PC-9 (cell line): ENCODE results near the gene ETV4. TPM values are rescaled to one million over a fixed set of nuclear protein-coding genes. Genes with fewer than 3 reads are reported as not detected.

Experiments used
- BruUV-seq: library from RNA; stranded (reverse); fragments of 400-500 nt; replicated peaks from 2 replicates; lab custom pipeline; 2021; lab: Mats Ljungman, UMichigan
- CTCF ChIA-PET: fragments of 300-600 bp; sonication (Branson Sonifier 250); formaldehyde crosslinking; loops from one replicate; lab custom pipeline; 2022; ENCODE audit warnings: antibody characterized with exemption; lab: Charles Lee
- POLR2A ChIA-PET: fragments of 300-600 bp; sonication (Branson Sonifier 250); formaldehyde crosslinking; loops from one replicate; lab custom pipeline; 2022; ENCODE audit warnings: antibody characterized with exemption; ENCODE audit not compliant: unreplicated experiment; lab: Charles Lee
- DNase-seq, 2 experiments: peaks; one replicate each; pipeline versions ENCODE4 v3.0.0 to v3.0.0-alpha.2; 2015 to 2022; ENCODE audit warnings: mixed read lengths in 1 of 2
- H2AFZ ChIP-seq: fragments of 200-600 bp; sonication (generic); 2 replicates; pipeline ENCODE4 v1.8.1; 2017; ENCODE audit warnings: antibody characterized with exemption
- H3F3A ChIP-seq: fragments of 200-600 bp; sonication (generic); 2 replicates; pipeline ENCODE4 v1.8.1; 2017; ENCODE audit warnings: antibody characterized with exemption, mild to moderate bottlenecking, low read depth; ENCODE audit not compliant: insufficient read depth
- H3K27ac ChIP-seq: fragments of 200-600 bp; sonication (generic); 2 replicates; pipeline ENCODE4 v1.6.1; 2016; ENCODE audit warnings: mixed run types
- H3K27me3 ChIP-seq: fragments of 200-600 bp; sonication (generic); 2 replicates; pipeline ENCODE4 v1.6.1; 2016; ENCODE audit warnings: low read depth, mixed run types; ENCODE audit not compliant: insufficient read depth
- H3K36me3 ChIP-seq: fragments of 200-600 bp; sonication (generic); 2 replicates; pipeline ENCODE4 v1.6.1; 2016; ENCODE audit warnings: low read depth, mixed run types
- H3K4me1 ChIP-seq: fragments of 200-600 bp; sonication (generic); replicated peaks from 2 replicates; pipeline ENCODE4 v1.6.1; 2016; ENCODE audit warnings: mixed run types; ENCODE audit not compliant: insufficient read depth
- H3K4me2 ChIP-seq: fragments of 200-600 bp; sonication (generic); 2 replicates; pipeline ENCODE4 v1.6.1; 2017; ENCODE audit warnings: mixed run types
- H3K4me3 ChIP-seq: fragments of 200-600 bp; sonication (generic); 2 replicates; pipeline ENCODE4 v1.6.1; 2016; ENCODE audit warnings: mixed run types
- H3K79me2 ChIP-seq: fragments of 200-600 bp; sonication (generic); 2 replicates; pipeline ENCODE4 v1.6.1; 2017; ENCODE audit warnings: low read depth, mixed run types
- H3K9me2 ChIP-seq: fragments of 200-600 bp; sonication (generic); 2 replicates; pipeline ENCODE4 v1.8.1; 2017; ENCODE audit warnings: mild to moderate bottlenecking; ENCODE audit not compliant: insufficient read depth
- H3K9me3 ChIP-seq: fragments of 200-600 bp; sonication (generic); 2 replicates; pipeline ENCODE4 v1.8.1; 2016; ENCODE audit warnings: low read depth; ENCODE audit not compliant: insufficient read depth
- H4K20me1 ChIP-seq: fragments of 200-600 bp; sonication (generic); 2 replicates; pipeline ENCODE4 v1.8.1; 2017; ENCODE audit not compliant: insufficient read depth
- EZH2 ChIP-seq: fragments of 200-600 bp; sonication (generic); IDR thresholded peaks from 2 replicates; pipeline ENCODE4 v1.8.0; 2017; ENCODE audit warnings: antibody characterized with exemption, low read depth
- intact Hi-C: fragments of 100-400 bp; cut with micrococcal nuclease; formaldehyde crosslinking; loops from one replicate; pipeline ENCODE4 v1.10.0; 2022; ENCODE audit not compliant: unreplicated experiment
- total RNA-seq: library from RNA; stranded (reverse); gene quantifications from 2 replicates; pipeline ENCODE4 v1.2.3, GENCODE V29; 2021
- TF ChIP-seq, protein P1 (sequence below): fragments of 200-600 bp; sonication (generic); conservative IDR thresholded peaks from 2 replicates; pipeline ENCODE4 v1.6.1; 2017; ENCODE audit warnings: mixed run types, antibody characterized with exemption, mild to moderate bottlenecking, moderate library complexity

The ETV4 gene
- total RNA-seq, 1 experiment from 2014 or later: 84.2 TPM

DNA sequence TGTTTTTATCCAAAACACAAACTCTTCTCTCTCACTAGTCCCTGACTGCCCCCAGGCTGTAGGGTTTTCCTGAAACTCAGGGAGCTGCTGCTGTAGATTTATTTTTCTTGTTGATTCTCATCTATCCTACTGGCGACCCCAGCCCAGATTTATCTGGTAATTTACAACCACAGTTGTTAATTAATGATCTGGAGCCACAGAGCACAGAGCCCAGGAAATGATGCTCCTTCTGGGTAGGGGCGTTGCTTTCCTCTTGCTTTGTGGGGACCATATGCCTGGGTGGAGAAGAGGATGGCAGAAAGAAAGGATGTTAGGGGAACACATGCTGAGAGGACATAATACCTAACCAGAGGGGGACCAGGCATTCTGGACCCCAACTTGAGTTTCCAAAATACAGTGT lies 7.4 kb upstream of the ETV4 start:
- DNase-seq: no peak
- Histone ChIP-seq H3K4me3 (no peak overlapping the region), H3K9me2 (no peaks in the 10 kb centered on the region), H3K27ac (no peak overlapping the region), H3K4me2 (no peak overlapping the region), H4K20me1 (no peaks in the 10 kb centered on the region), H3K36me3 (no peaks in the 10 kb centered on the region), H2AFZ (no peak overlapping the region), H3K9me3 (no peaks in the 10 kb centered on the region), H3F3A (peaks cover 15% of the 10 kb centered on the region; the same call in 1 of the 2 replicates), H3K79me2 (no peaks in the 10 kb centered on the region), H3K27me3 (no peaks in the 10 kb centered on the region), H3K4me1 (peaks cover 25% of the 10 kb centered on the region)
- TF ChIP-seq, protein P1, sequence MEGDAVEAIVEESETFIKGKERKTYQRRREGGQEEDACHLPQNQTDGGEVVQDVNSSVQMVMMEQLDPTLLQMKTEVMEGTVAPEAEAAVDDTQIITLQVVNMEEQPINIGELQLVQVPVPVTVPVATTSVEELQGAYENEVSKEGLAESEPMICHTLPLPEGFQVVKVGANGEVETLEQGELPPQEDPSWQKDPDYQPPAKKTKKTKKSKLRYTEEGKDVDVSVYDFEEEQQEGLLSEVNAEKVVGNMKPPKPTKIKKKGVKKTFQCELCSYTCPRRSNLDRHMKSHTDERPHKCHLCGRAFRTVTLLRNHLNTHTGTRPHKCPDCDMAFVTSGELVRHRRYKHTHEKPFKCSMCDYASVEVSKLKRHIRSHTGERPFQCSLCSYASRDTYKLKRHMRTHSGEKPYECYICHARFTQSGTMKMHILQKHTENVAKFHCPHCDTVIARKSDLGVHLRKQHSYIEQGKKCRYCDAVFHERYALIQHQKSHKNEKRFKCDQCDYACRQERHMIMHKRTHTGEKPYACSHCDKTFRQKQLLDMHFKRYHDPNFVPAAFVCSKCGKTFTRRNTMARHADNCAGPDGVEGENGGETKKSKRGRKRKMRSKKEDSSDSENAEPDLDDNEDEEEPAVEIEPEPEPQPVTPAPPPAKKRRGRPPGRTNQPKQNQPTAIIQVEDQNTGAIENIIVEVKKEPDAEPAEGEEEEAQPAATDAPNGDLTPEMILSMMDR: no peak
- TF ChIP-seq EZH2: no peak
- intact Hi-C loops: no loop called here
- no TSS peak for BruUV-seq
- CTCF ChIA-PET: no interaction called here
- POLR2A ChIA-PET: no interaction called here

DNA sequence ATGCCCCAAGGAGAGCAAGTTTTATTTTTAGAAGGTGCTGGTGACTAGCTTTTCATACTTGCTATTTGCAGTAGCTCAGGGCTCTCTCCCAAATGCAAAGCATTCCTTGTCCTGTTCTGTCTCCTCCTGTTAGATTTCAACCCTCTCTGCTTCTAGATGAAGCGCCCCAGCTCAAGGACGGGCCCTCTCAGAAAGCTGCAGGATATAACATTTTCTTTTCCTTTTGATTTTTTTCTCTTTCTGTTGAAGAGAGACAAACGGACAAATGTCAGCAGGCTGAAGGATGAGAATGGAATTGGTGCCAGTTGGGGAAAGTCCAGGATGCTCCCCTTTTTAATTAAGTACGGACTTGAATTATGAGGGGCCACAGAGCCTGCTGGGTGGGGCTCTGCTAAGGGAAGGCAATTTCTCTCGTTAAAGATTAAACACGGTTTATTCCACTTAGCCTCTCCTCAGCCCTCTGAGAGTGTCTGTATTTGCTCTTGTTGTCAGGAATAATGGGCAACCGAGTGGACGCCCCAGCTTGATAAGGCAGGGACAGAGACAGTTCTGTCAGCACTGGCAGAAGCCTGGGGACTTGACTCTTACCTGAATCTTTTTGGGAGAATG lies 6.2 kb upstream of the ETV4 start:
- Histone ChIP-seq H2AFZ (no peak overlapping the region), H3F3A (peaks cover 17% of the 10 kb centered on the region; the same call in 1 of the 2 replicates), H3K36me3 (no peaks in the 10 kb centered on the region), H3K27me3 (no peaks in the 10 kb centered on the region), H3K9me2 (no peaks in the 10 kb centered on the region), H3K4me2 (no peak overlapping the region), H3K27ac (no peak overlapping the region), H4K20me1 (no peaks in the 10 kb centered on the region), H3K4me3 (no peak overlapping the region), H3K4me1 (peaks cover 25% of the 10 kb centered on the region), H3K79me2 (no peaks in the 10 kb centered on the region), H3K9me3 (no peaks in the 10 kb centered on the region)
- no TSS peak for BruUV-seq
- CTCF ChIA-PET: no interaction called here
- TF ChIP-seq EZH2: no peak
- TF ChIP-seq, protein P1: no peak
- no peak for DNase-seq
- POLR2A ChIA-PET: no interaction called here
- intact Hi-C loops: no loop called here

DNA sequence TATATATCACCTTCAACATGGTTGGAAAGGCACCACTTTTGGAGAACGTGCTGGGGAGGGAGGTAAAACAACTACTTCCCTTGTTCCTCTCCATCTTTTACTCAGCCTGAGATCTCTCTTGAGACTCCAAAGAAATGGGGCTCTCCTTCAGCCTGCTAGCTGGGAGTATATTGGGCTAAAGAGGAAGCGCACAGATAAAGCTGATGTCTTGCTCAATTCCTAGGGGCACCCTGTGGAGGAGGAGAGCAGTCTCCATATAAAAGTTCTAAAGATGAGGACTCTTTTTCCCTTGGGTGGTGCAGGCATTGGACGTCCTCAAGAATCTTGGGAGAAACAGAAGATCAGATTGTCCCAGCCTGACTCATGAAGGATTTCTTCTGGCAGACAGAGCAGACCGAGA lies 4.6 kb upstream of the ETV4 start:
- POLR2A ChIA-PET: no interaction called here

More for the DNA sequence above, 4.6 kb upstream of the ETV4 start:
- Histone ChIP-seq H3F3A (peaks cover 17% of the 10 kb centered on the region; the same call in 1 of the 2 replicates), H3K4me3 (no peak overlapping the region), H3K36me3 (no peaks in the 10 kb centered on the region), H3K4me1 (peaks cover 16% of the 10 kb centered on the region), H3K9me3 (no peaks in the 10 kb centered on the region), H3K27me3 (no peaks in the 10 kb centered on the region), H3K9me2 (no peaks in the 10 kb centered on the region), H4K20me1 (no peaks in the 10 kb centered on the region), H3K4me2 (no peak overlapping the region), H2AFZ (no peak overlapping the region), H3K79me2 (no peaks in the 10 kb centered on the region), H3K27ac (no peak overlapping the region)
- DNase-seq: no peak
- CTCF ChIA-PET: no interaction called here
- intact Hi-C loops: no loop called here
- no TSS peak for BruUV-seq
- TF ChIP-seq, protein P1: no peak
- no peak for TF ChIP-seq EZH2
